ENCODE results near the gene CCDC68. TPM values are rescaled to one million over a fixed set of nuclear protein-coding genes. Genes with fewer than 3 reads are reported as not detected.

The CCDC68 gene
- total RNA-seq, 6 experiments from 2014 or later = 0.05 to 0.40 (median 0.14) TPM

DNA sequence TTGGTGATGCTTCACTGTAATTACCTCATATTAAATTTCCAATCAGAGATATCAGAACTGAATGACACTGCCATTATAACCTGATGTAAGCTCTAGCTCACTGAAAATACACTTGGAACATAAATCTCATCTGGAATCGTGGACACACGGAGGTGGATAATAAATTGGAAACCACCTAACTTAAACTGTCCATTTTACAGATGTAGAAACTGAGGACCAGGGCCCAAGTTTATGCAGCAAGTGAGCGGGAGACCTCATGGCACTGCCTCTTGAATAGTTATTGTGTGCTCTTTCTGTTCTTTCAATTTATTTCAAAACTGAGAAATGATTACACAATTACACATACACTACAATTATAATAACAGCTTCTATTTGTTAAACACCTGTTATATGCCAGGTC is 20.8 kb downstream of the CCDC68 start:
- H3K27ac Mint-ChIP-seq = no peak overlapping the region
- no peaks in the 10 kb centered on the region for H3K9me3 Mint-ChIP-seq
- TF ChIP-seq CTCF (IDR thresholded peaks at IDR 0.05) = no peak
- H3K27me3 Mint-ChIP-seq (ENCODE audit: insufficient read depth) = no peaks in the 10 kb centered on the region
- no peak overlapping the region for H3K4me3 Mint-ChIP-seq
- no peaks in the 10 kb centered on the region for H3K36me3 Mint-ChIP-seq (ENCODE audit: low read depth)
- no peaks in the 10 kb centered on the region for H3K4me1 Mint-ChIP-seq (ENCODE audit: low read depth)
- DNase-seq = no peak

GRCh38 chr18:54932472-54932871 is 26.8 kb downstream of the CCDC68 start:
- H3K27ac Mint-ChIP-seq = no peak overlapping the region
- TF ChIP-seq CTCF (IDR thresholded peaks at IDR 0.05) = no peak
- no peak for DNase-seq
- peaks cover 2% of the 10 kb centered on the region; the same call in 1 of the 2 replicates for H3K4me1 Mint-ChIP-seq (ENCODE audit: low read depth)
- H3K9me3 Mint-ChIP-seq = no peaks in the 10 kb centered on the region
- no peak overlapping the region for H3K4me3 Mint-ChIP-seq
- no peaks in the 10 kb centered on the region for H3K36me3 Mint-ChIP-seq (ENCODE audit: low read depth)
- no peaks in the 10 kb centered on the region for H3K27me3 Mint-ChIP-seq (ENCODE audit: insufficient read depth)

DNA sequence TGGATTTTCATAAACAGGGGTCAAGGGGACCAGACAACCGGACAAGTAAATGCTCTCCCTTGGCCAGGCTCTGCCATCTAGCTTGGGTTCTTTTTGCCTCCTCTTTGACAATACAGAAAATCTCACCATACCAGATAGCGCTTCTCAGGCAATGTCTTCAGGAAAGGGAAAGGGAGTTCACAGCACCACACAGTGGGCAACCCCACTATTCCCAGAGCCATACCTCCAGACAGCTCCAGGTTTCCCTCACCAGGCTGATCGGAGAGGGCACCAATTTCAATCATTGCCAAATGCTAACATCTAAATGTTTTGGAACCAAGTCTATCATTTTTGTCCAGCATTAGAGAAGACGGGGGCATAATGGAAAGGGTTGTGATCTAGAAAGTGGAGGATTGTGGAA is 28.1 kb downstream of the CCDC68 start:
- Mint-ChIP-seq H3K27ac (no peak overlapping the region), H3K4me1 (ENCODE audit: low read depth) (peaks cover 14% of the 10 kb centered on the region; the same call in 1 of the 2 replicates), H3K27me3 (ENCODE audit: insufficient read depth) (no peaks in the 10 kb centered on the region), H3K9me3 (no peaks in the 10 kb centered on the region), H3K4me3 (no peak overlapping the region), H3K36me3 (ENCODE audit: low read depth) (no peaks in the 10 kb centered on the region)
- no peak for DNase-seq
- TF ChIP-seq CTCF (IDR thresholded peaks at IDR 0.05) = no peak

DNA sequence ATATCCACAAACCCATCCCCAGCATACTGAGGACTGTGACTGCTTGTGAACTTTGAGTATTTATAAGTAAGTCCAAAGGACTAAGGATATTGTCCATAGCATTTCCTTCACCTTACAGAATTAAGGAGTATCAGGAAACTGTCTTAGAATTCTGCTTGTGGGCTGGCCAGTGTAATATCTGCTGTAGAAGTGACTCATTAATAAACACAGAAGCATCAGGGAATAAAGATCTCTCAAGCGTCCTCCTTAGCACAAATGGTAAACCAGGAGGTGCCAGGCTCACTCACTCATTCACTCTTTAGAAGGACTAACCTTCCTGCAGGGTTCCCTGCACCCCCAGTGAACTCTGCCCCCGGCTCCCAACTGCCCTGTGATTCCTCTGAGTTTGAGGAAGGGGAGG is 31.0 kb downstream of the CCDC68 start:
- Mint-ChIP-seq H3K4me3 (no peak overlapping the region), H3K9me3 (no peaks in the 10 kb centered on the region; the same call in 1 of the 2 replicates), H3K27ac (no peak overlapping the region), H3K36me3 (ENCODE audit: low read depth) (no peaks in the 10 kb centered on the region), H3K27me3 (ENCODE audit: insufficient read depth) (no peaks in the 10 kb centered on the region; the same call in 1 of the 2 replicates), H3K4me1 (ENCODE audit: low read depth) (peaks cover 26% of the 10 kb centered on the region)
- no peak for TF ChIP-seq CTCF (IDR thresholded peaks at IDR 0.05)
- DNase-seq = no peak

DNA sequence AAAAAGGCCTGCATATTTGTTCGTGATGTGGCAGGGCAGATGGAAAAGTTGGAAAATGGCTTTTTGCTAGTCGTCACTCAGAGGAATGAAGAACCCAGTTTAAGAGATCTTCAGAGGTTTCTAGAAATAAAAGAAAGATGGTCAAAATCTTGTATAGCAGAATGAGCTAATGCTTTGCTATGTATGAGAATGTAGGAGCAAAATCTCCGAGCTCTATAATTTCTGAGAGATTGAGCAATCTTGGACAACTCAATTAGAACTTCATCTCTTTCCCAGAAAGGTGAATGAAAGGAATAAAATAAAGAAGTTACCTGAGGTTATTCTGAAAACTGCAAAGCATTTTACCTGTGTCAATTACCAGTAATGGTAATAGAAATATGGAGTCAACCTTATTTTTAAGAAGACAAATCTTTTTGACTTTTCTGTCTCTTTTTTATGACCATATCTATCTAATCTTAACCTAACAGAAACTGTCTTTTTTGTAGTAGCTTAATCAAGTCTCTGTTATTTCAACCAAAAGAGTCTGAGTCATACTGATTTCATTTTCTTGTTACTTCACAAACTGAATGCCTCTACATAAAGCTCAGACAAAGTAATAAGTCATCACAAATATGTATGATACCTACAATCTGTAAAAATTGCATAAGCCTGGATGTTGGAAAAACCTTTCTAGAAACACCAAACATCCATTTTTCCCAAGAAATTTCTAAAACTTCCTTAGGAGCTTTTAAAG is 32.5 kb downstream of the CCDC68 start:
- Mint-ChIP-seq H3K36me3 (ENCODE audit: low read depth) (no peaks in the 10 kb centered on the region), H3K9me3 (no peaks in the 10 kb centered on the region; the same call in 1 of the 2 replicates), H3K27me3 (ENCODE audit: insufficient read depth) (no peaks in the 10 kb centered on the region; the same call in 1 of the 2 replicates), H3K4me3 (no peak overlapping the region), H3K27ac (no peak overlapping the region), H3K4me1 (ENCODE audit: low read depth) (peaks cover 26% of the 10 kb centered on the region)
- TF ChIP-seq CTCF (IDR thresholded peaks at IDR 0.05) = no peak
- peak; percentile 8 for DNase-seq
